SH-SY5Y (cell line): ENCODE measurements around the gene PPP1R8.

Experiments
- GATA2 ChIP-seq: IDR thresholded peaks from 2 replicates; pipeline ENCODE4 v1.6.1; 2011; ENCODE audit warnings: mild to moderate bottlenecking, low read depth, low read length
- GATA3 ChIP-seq: IDR thresholded peaks from 2 replicates; pipeline ENCODE4 v1.6.1; 2011; ENCODE audit warnings: low read depth, mild to moderate bottlenecking, low read length, moderate library complexity

GRCh38 chr1:27807385-27807784, 23.2 kb upstream of the PPP1R8 start:
- TF ChIP-seq GATA2, result no peak
- no peak for TF ChIP-seq GATA3
